ENCODE data around the gene KRT39. TPM values are rescaled to one million over a fixed set of nuclear protein-coding genes. Genes with fewer than 3 reads are reported as not detected.
"Not testable (repeated sequence)": the region's sequence is repeated elsewhere in the genome, so short reads cannot be mapped to it uniquely, and the experiment has no call there.

Gene KRT39
- total and polyA plus RNA-seq, 7 experiments from 2014 or later, result not detected

- Histone ChIP-seq H3K27ac (ENCODE audit: low read depth, low read length) (no peak overlapping the region), H3K4me3 (ENCODE audit: low read length) (no peak overlapping the region), H3K27me3 (ENCODE audit: control insufficient read depth in 2 of 2, insufficient read depth in 2 of 2, low read length in 2 of 2) (no peaks in the 10 kb centered on the region), H3K9me3 (ENCODE audit: control insufficient read depth in 2 of 3, low read length in 3 of 3) (no peaks in the 10 kb centered on the region), H3K36me3 (ENCODE audit: control insufficient read depth in 2 of 3, insufficient read depth in 3 of 3, low read length in 3 of 3) (no peaks in the 10 kb centered on the region), H3K4me1 (ENCODE audit: control insufficient read depth in 2 of 2, insufficient read depth in 2 of 2, low read length in 2 of 2) (no peaks in the 10 kb centered on the region)
- intact Hi-C loops (cut with micrococcal nuclease), result no loop called here
- no peaks in the 10 kb centered on the region for H3K9me3 Mint-ChIP-seq
- CTCF ChIA-PET, result no interaction called here
- H3K27ac Mint-ChIP-seq, result no peak overlapping the region
- H3K36me3 Mint-ChIP-seq, result no peaks in the 10 kb centered on the region
- POLR2A ChIA-PET, result no interaction called here
- no peak overlapping the region for H3K4me3 Mint-ChIP-seq
- DNase-seq (no peak), ATAC-seq (no peak)
- H3K4me1 Mint-ChIP-seq, result no peaks in the 10 kb centered on the region
- peaks cover 0 to 6% (median 4%) of the 10 kb centered on the region in 5 donors for H3K27me3 Mint-ChIP-seq
Measured at GRCh38 chr17:41009301-41009760, 42.6 kb upstream of the KRT39 start.

GRCh38 chr17:41008811-41009210, 42.1 kb upstream of the KRT39 start, which contains the start of gene KRTAP3-1:
Gene KRTAP3-1, minus strand, starts transcription at chr17:41009128. Its CDS starts 54 bp downstream, at chr17:41009074.
- H3K9me3 Mint-ChIP-seq, result no peaks in the 10 kb centered on the region
- no peak within 1 kb of the TSS for H3K27ac ChIP-seq (ENCODE audit: low read depth, low read length)
- H3K27ac Mint-ChIP-seq, result peak within 1 kb of the TSS in 1 of 9 donors; percentile 39
- H3K4me1 ChIP-seq (ENCODE audit: control insufficient read depth in 2 of 2, insufficient read depth in 2 of 2, low read length in 2 of 2), result no peaks in the 10 kb centered on the region
- no peak for ATAC-seq
- no peaks in the 10 kb centered on the region for H3K27me3 ChIP-seq (ENCODE audit: control insufficient read depth in 2 of 2, insufficient read depth in 2 of 2, low read length in 2 of 2)
- peaks cover 0 to 7% (median 4%) of the 10 kb centered on the region in 5 donors for H3K27me3 Mint-ChIP-seq
- no peak within 1 kb of the TSS for H3K4me3 ChIP-seq (ENCODE audit: low read length)
- CTCF ChIA-PET, result no interaction called here
- no peaks in the 10 kb centered on the region for H3K4me1 Mint-ChIP-seq
- no peaks in the 10 kb centered on the region for H3K36me3 ChIP-seq (ENCODE audit: control insufficient read depth in 2 of 3, insufficient read depth in 3 of 3, low read length in 3 of 3)
- no peak within 1 kb of the TSS for H3K4me3 Mint-ChIP-seq
- H3K9me3 ChIP-seq (ENCODE audit: control insufficient read depth in 2 of 3, low read length in 3 of 3), result no peaks in the 10 kb centered on the region
- DNase-seq, result no peak
- POLR2A ChIA-PET, result no interaction called here
- H3K36me3 Mint-ChIP-seq, result no peaks in the 10 kb centered on the region
- intact Hi-C loops (cut with micrococcal nuclease), result no loop called here

DNA sequence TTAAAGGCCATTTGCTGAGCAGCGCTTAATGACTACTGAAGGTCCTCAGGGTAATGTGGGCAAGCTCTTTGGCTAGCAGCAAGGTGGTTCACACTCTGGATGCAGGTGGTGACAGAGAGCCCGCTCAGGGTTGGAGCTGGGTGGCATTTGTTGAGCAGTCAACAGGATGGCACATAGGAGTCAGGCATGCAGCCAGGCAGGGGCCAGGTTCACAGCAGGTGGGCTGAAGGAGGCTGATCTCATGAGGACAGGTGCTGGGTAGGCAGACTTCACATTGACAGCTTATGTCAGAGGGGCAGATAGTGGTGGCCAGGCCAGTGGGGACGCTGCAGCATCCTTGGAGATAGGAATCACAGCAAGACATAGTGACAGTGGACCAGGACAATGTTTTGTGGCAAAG, 37.6 kb upstream of the KRT39 start:
- Mint-ChIP-seq H3K36me3 (no peaks in the 10 kb centered on the region), H3K27ac (no peak overlapping the region), H3K27me3 (peaks cover 0 to 12% (median 5%) of the 10 kb centered on the region in 5 donors), H3K4me1 (no peaks in the 10 kb centered on the region), H3K4me3 (no peak overlapping the region), H3K9me3 (peaks cover 0 to under 1% (median 0%) of the 10 kb centered on the region in 11 donors)
- Histone ChIP-seq H3K27me3 (ENCODE audit: control insufficient read depth in 2 of 2, insufficient read depth in 2 of 2, low read length in 2 of 2) (no peaks in the 10 kb centered on the region), H3K36me3 (ENCODE audit: control insufficient read depth in 2 of 3, insufficient read depth in 3 of 3, low read length in 3 of 3) (no peaks in the 10 kb centered on the region), H3K4me1 (ENCODE audit: control insufficient read depth in 2 of 2, insufficient read depth in 2 of 2, low read length in 2 of 2) (no peaks in the 10 kb centered on the region), H3K9me3 (ENCODE audit: control insufficient read depth in 2 of 3, low read length in 3 of 3) (no peaks in the 10 kb centered on the region), H3K27ac (ENCODE audit: low read depth, low read length) (no peak overlapping the region), H3K4me3 (ENCODE audit: low read length) (no peak overlapping the region)
- ATAC-seq (no peak), DNase-seq (no peak)
- ChIA-PET POLR2A (no interaction called here), CTCF (no interaction called here)
- intact Hi-C loops (cut with micrococcal nuclease), result no loop called here

DNA sequence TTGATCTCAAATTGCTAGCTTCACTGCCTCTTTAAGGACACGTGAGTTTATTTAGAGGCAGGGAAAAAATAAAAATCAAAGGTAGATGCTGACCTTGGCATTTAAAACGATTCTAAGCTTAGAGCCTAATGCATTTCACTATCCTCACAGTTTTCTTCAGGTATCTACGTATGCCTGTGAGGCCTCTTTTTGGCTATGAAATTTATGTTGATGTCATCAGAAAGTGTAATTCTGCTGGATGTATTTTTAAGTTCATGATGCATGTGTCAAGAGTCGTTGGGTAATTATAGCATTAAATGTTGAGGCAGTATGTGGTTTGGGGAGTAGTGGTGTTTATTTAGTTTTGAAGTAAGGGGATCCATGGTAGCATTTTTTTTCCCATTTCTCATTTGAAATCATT, 37.2 kb upstream of the KRT39 start:
- intact Hi-C loops (cut with micrococcal nuclease), result no loop called here
- peaks cover 0 to 1% (median 0%) of the 10 kb centered on the region in 11 donors for H3K9me3 Mint-ChIP-seq
- no peak for ATAC-seq
- Histone ChIP-seq H3K36me3 (ENCODE audit: control insufficient read depth in 2 of 3, insufficient read depth in 3 of 3, low read length in 3 of 3) (no peaks in the 10 kb centered on the region), H3K9me3 (ENCODE audit: control insufficient read depth in 2 of 3, low read length in 3 of 3) (no peaks in the 10 kb centered on the region), H3K4me3 (ENCODE audit: low read length) (no peak overlapping the region), H3K4me1 (ENCODE audit: control insufficient read depth in 2 of 2, insufficient read depth in 2 of 2, low read length in 2 of 2) (no peaks in the 10 kb centered on the region), H3K27me3 (ENCODE audit: control insufficient read depth in 2 of 2, insufficient read depth in 2 of 2, low read length in 2 of 2) (no peaks in the 10 kb centered on the region), H3K27ac (ENCODE audit: low read depth, low read length) (no peak overlapping the region)
- no peaks in the 10 kb centered on the region for H3K4me1 Mint-ChIP-seq
- ChIA-PET POLR2A (no interaction called here), CTCF (no interaction called here)
- H3K36me3 Mint-ChIP-seq, result no peaks in the 10 kb centered on the region
- no peak overlapping the region for H3K27ac Mint-ChIP-seq
- no peak overlapping the region for H3K4me3 Mint-ChIP-seq
- no peak for DNase-seq
- H3K27me3 Mint-ChIP-seq, result peaks cover 1 to 12% (median 10%) of the 10 kb centered on the region in 5 donors

GRCh38 chr17:41002814-41003213, 36.1 kb upstream of the KRT39 start:
- no peaks in the 10 kb centered on the region for H3K9me3 ChIP-seq (ENCODE audit: control insufficient read depth in 2 of 3, low read length in 3 of 3)
- DNase-seq, result no peak
- no peak overlapping the region for H3K27ac Mint-ChIP-seq
- peaks cover 0 to 1% (median 0%) of the 10 kb centered on the region in 11 donors for H3K9me3 Mint-ChIP-seq
- H3K4me3 ChIP-seq (ENCODE audit: low read length), result no peak overlapping the region
- no peaks in the 10 kb centered on the region for H3K4me1 ChIP-seq (ENCODE audit: control insufficient read depth in 2 of 2, insufficient read depth in 2 of 2, low read length in 2 of 2)
- intact Hi-C loops (cut with micrococcal nuclease), result no loop called here
- ChIA-PET POLR2A (no interaction called here), CTCF (no interaction called here)
- peaks cover 6 to 23% (median 17%) of the 10 kb centered on the region in 5 donors for H3K27me3 Mint-ChIP-seq
- H3K27ac ChIP-seq (ENCODE audit: low read depth, low read length), result no peak overlapping the region
- no peak for ATAC-seq
- no peaks in the 10 kb centered on the region for H3K36me3 Mint-ChIP-seq
- no peaks in the 10 kb centered on the region for H3K27me3 ChIP-seq (ENCODE audit: control insufficient read depth in 2 of 2, insufficient read depth in 2 of 2, low read length in 2 of 2)
- no peaks in the 10 kb centered on the region for H3K36me3 ChIP-seq (ENCODE audit: control insufficient read depth in 2 of 3, insufficient read depth in 3 of 3, low read length in 3 of 3)
- no peak overlapping the region for H3K4me3 Mint-ChIP-seq
- no peaks in the 10 kb centered on the region for H3K4me1 Mint-ChIP-seq

GRCh38 chr17:41001795-41002194, 35.0 kb upstream of the KRT39 start:
- ChIA-PET POLR2A (no interaction called here), CTCF (no interaction called here)
- Histone ChIP-seq H3K9me3 (ENCODE audit: control insufficient read depth in 2 of 3, low read length in 3 of 3) (no peaks in the 10 kb centered on the region), H3K27ac (ENCODE audit: low read depth, low read length) (no peak overlapping the region), H3K36me3 (ENCODE audit: control insufficient read depth in 2 of 3, insufficient read depth in 3 of 3, low read length in 3 of 3) (no peaks in the 10 kb centered on the region), H3K4me3 (ENCODE audit: low read length) (no peak overlapping the region), H3K27me3 (ENCODE audit: control insufficient read depth in 2 of 2, insufficient read depth in 2 of 2, low read length in 2 of 2) (no peaks in the 10 kb centered on the region), H3K4me1 (ENCODE audit: control insufficient read depth in 2 of 2, insufficient read depth in 2 of 2, low read length in 2 of 2) (no peaks in the 10 kb centered on the region)
- H3K9me3 Mint-ChIP-seq, result peaks cover 0 to 1% (median 0%) of the 10 kb centered on the region in 11 donors
- no peak overlapping the region for H3K4me3 Mint-ChIP-seq
- peaks cover 9 to 33% (median 26%) of the 10 kb centered on the region in 5 donors for H3K27me3 Mint-ChIP-seq
- no peak for DNase-seq
- no peaks in the 10 kb centered on the region for H3K4me1 Mint-ChIP-seq
- no peaks in the 10 kb centered on the region for H3K36me3 Mint-ChIP-seq
- no peak overlapping the region for H3K27ac Mint-ChIP-seq
- intact Hi-C loops (cut with micrococcal nuclease), result no loop called here
- ATAC-seq, result no peak

DNA sequence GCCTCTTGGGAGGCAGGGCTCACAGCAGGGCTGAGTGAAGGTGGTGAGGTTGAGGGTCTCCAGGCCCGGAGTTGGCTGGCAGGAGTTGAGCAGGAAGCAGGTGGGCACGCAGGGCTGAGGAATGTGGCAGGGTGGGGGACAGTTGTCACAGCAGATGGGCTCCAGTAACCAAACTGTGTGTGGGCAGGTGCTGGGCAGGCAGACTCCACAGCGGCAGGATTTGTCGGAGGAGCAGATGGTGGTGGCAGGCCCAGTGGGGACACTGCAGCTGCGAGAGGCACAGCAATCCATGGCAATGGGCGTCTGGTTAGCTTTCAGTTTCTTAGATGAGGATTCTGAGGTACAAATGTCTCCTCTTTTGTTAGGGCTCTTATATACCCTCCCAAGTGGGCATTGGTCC, 32.8 kb upstream of the KRT39 start, which contains the start of gene KRTAP3-2:
TSS of gene KRTAP3-2 (minus strand) at position 344 of the 400 bp plus-strand sequence. CDS start at position 291, 53 bp downstream.
- H3K27ac ChIP-seq (ENCODE audit: low read depth, low read length); H3K9me3 ChIP-seq (ENCODE audit: control insufficient read depth in 2 of 3, low read length in 3 of 3); POLR2A ChIA-PET; H3K4me3 ChIP-seq (ENCODE audit: low read length); intact Hi-C loops (cut with micrococcal nuclease); DNase-seq; H3K9me3 Mint-ChIP-seq; H3K4me3 Mint-ChIP-seq; H3K4me1 ChIP-seq (ENCODE audit: control insufficient read depth in 2 of 2, insufficient read depth in 2 of 2, low read length in 2 of 2); CTCF ChIA-PET; H3K36me3 ChIP-seq (ENCODE audit: control insufficient read depth in 2 of 3, insufficient read depth in 3 of 3, low read length in 3 of 3); ATAC-seq; H3K36me3 Mint-ChIP-seq; H3K27me3 ChIP-seq (ENCODE audit: control insufficient read depth in 2 of 2, insufficient read depth in 2 of 2, low read length in 2 of 2); H3K27ac Mint-ChIP-seq; H3K4me1 Mint-ChIP-seq: not testable (repeated sequence)
- peaks cover 18 to 40% (median 36%) of the 10 kb centered on the region in 5 donors for H3K27me3 Mint-ChIP-seq
